ENCODE results near the gene MICB.

Gene MICB

DNA sequence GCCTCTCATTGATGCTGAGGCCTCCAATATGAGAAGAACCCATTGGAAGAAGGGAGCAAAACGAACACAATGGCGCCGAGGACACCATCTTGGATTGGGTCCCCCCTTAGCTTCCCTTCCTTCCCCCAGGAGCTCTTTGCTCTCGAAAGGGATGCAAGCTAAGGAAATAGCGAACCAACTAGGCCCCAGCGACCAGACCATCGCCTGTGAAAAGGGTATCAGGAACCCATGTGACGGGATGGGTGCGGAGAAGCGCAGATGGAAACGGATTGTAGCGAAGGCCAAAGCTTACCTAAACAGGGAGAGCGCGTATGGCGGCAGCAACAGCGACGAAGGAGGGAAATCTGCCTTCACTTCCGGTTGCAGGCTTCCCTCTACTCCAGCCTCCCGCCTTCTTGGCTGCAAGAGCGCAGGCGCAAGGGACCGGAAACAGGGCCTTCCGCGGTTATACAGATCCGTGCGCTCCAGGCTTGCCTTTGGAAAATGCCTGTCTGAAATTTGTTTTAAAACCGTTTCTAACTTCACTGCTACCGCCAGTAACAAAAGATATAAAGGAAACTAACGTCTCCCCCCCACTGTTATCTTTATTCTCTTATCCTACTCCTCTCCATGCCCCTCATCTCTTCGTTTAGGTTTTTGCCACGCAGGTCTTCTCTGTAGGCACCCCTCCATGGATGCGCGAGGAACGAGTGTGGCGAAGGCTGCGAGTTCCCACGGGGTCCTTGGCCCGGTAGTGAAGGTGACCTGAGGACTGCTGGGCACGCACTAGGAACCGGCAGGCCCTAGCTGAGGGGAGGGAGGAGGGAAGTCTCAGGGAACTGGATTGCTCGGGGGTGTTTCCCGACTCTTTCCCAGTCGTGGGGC, 43.9 kb downstream of the MICB start, which contains the start of gene DDX39B:
Gene DDX39B, minus strand, starts transcription at position 346 of the 864 bp plus-strand sequence. CDS start 1,471 bp downstream, outside the sequence.
- peak; percentile 96 for DNase-seq

- no peak for DNase-seq
Measured at GRCh38 chr6:31543639-31544038, 45.7 kb downstream of the MICB start.

DNA sequence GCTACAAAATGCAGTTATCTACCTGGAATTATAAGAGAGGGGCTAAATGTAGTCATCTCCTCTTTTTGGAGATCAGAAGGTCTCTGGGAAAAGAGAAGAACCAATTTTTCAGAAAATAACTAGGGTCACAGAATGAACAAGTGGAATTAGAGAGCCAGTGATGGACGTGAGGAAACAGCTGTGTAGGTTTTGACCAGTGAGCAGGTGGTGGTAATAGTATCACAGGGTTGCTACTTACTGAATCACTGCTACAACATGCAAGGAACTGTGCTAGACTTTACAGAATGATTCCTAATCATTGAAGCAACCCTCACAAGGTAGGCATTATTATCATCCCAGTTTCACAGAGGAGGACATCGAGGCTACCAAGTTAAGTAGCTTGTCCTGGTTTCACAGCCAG, 46.7 kb downstream of the MICB start:
- DNase-seq = no peak

DNA sequence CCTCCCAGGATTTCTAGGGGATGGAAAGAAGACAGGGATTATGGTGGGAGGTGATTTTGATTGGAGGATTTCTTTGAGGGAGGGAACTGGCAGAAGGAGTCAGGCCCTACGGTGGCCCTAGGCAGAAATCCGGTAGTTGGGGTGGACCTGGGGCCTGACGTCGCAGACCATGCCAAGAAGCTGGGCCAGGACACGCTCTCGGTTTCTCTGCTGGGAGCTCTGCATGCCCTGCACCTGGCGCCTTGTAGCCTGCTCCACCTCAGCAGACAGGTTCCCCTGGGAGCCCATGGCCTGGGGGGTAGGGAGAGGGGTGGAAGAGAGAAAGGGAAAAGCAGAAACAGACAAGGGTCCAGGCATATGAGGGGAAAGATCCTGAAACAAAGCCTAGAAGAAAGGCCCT, 47.3 kb downstream of the MICB start:
- no peak for DNase-seq

GRCh38 chr6:31546339-31546957, 48.5 kb downstream of the MICB start, which contains the start of gene ATP6V1G2:
TSS of gene ATP6V1G2 (minus strand) at chr6:31546608. CDS start at chr6:31546559, 49 bp downstream.
- peak; percentile 88 for DNase-seq

DNA sequence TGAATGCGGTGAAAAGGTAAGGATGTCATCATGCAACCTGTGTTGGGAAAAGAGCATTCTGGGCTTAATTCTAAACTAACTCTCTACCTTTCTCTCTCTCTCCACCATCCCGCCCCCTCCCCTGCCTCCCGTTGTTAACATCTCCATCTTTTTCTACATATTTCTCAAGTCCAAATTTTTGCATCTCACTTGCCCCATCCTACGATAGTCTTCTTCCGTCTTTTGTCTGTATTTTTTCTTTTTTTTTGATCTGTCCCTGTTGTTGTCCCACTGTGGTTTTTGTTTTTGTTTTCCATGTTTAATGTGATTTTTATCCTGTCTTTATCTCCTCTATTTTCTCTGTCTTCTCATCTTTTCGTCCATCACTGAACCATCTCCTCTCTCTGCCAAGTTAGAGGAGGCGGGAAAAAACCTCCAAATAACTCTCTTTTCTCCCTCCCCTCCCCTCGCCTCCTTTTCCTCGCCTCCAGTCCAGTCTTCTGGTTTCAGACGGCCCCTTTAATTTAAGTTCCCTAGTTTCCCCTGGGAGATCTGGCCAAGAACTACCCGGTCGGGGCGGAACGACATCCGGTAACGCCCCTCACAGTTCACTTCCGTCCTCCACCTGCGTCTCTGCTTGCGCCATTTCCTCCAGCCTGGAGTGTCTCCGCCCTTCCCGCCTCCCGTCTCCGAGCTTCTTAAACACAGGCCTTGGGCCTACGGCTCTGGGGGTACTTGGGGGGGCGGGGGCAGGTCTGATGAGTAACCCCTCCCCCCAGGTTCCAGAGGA, 49.2 kb downstream of the MICB start, which contains the start of gene NFKBIL1:
Gene NFKBIL1, plus strand, starts transcription at position 651 of the 769 bp plus-strand sequence. Its CDS starts 87 bp downstream, at position 738.
- peak; percentile 93 for DNase-seq

DNA sequence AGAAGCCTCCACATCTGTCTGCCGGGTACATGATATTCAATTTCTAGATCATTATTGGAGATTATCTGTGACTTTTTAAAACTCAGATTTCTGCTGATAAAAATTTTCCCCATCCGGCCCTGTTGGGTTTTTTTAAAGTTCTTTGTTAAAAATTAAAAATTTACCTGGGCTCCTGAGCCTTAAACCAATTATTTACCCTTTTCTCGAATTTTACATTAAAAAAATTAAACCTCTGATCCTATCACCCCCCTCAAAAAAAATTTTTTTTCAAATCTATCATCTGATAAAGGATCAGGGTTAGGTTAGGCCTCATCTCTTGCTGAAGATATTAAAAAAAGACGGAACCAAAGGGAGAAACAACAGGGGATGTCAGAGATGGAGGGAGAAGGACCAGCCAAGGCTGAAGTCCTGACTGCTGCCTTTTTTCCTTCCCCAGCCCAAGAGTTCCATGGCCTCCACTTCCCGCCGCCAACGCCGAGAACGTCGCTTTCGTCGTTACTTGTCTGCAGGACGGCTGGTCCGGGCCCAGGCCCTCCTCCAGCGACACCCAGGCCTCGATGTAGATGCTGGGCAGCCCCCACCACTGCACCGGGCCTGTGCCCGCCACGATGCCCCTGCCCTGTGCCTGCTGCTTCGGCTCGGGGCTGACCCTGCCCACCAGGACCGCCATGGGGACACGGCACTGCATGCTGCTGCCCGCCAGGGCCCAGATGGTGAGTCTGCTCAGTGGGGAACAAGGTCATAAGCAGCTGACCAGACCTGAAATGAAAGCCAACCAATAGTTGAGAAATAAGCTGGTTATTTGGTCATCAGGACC, 50.0 kb downstream of the MICB start:
- no peak for DNase-seq

GRCh38 chr6:31548544-31548873, 50.6 kb downstream of the MICB start:
- DNase-seq = no peak

- DNase-seq = peak; percentile 80
Measured at GRCh38 chr6:31551371-31551770, 53.4 kb downstream of the MICB start.

GRCh38 chr6:31556307-31556706, 58.4 kb downstream of the MICB start:
- DNase-seq = peak; percentile 29

- no peak for DNase-seq
Measured at GRCh38 chr6:31557443-31558317, 59.7 kb downstream of the MICB start.

- DNase-seq = no peak
Measured at GRCh38 chr6:31558318-31558625, 60.3 kb downstream of the MICB start.

DNA sequence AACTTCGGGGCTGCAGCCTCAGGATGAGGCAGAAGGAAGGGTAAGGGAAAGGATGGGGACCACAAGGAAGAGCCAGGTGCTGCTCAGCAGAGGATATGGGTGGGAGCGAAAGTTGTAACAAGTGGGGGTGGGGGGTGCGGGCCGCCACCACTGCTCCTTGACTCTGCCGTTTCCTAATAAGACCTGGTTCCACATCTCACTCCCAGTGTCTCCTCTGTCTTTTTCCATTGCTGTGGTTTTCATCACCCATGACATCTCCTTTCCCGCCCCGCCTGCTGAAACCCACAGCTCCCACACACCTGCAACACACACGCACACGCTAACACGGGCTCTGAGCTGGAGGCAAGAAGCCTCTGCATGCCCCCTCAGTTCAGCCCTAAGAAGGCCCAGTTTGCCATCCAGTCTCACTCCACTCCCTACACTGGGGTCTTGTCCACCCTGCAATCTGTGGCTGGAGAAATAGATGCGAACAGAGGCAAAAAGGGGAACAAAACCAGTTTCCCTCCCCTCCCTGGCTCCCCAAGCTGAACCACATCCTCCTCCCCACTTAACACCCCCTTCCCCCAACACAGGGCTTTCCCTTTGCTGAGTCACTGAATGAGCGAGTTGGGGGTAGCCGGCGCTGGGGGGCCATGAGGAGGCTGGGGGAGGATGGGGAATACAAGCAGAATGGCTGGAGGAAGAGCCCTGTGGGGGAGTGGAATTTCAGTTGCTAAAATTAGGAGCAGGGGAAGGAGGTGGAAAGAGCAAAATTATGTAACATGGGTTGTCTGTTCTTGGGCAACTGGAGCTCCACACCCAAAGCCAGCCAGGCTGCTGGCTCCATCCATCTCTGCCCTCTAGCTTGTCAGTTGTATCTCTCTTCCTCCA, 60.9 kb downstream of the MICB start:
- peak; percentile 74 for DNase-seq

GRCh38 chr6:31559606-31559957, 61.6 kb downstream of the MICB start:
- no peak for DNase-seq

- DNase-seq = peak; percentile 65
Measured at GRCh38 chr6:31559958-31560696, 62.2 kb downstream of the MICB start.

GRCh38 chr6:31560697-31561058, 62.7 kb downstream of the MICB start:
- no peak for DNase-seq
